GM19395 (cell line): ENCODE measurements around the gene AGMO.

Experiments used
- ATAC-seq: cut with Tn5 transposase; IDR thresholded peaks from one replicate; pipeline ENCODE4 v1.9.1; 2021; ENCODE audit warnings: mild to moderate bottlenecking, moderate library complexity; ENCODE audit not compliant: unreplicated experiment

The AGMO gene

GRCh38 chr7:15159261-15159660 lies 402.6 kb downstream of the AGMO start:
- ATAC-seq = no peak

- no peak for ATAC-seq
Observed at GRCh38 chr7:15158141-15158810, 403.5 kb downstream of the AGMO start.
